ENCODE measurements around the gene NEB. TPM values are rescaled to one million over a fixed set of nuclear protein-coding genes. Genes with fewer than 3 reads are reported as not detected.
A peak's percentile ranks its signal among the peaks of the same experiment; 100 is the strongest.

NEB gene
- polyA plus RNA-seq, 2 of the 4 experiments (the other 2 are of a cell fraction) = 0.67 to 4.4 TPM

GRCh38 chr2:151640087-151640486 is 94.2 kb downstream of the NEB start:
- WGBS (ENCODE audit: missing lambda C conversion rate) = 77% methylated on average over 7 of the region's 9 CpGs
- Histone ChIP-seq H3K4me3 (no peak overlapping the region), H3K4me1 (peaks cover 9% of the 10 kb centered on the region; the same call in 2 of the 3 replicates), H3K4me2 (no peak overlapping the region), H3K9me3 (0 out of 3 replicates have a peak, but pooled peaks cover 2% of the 10 kb centered on the region), H3K27ac (no peak overlapping the region)
- ChIA-PET CTCF (interaction anchor here (0.6 kb wide), 2 partner anchors 23 to 1678 kb away, joined by 3 to 4 read pairs; no protein-coding TSS in a partner anchor), POLR2A (no interaction called here)
- ATAC-seq (no peak; a peak in 1 of 6 replicates), FAIRE-seq (no peak), DNase-seq (ENCODE audit: low read depth in 1 of 2, low spot score in 1 of 2) (no peak)
- no peak for TF ChIP-seq CEBPB (IDR thresholded peaks at IDR 0.05)
- TF ChIP-seq KDM1A (IDR thresholded peaks at IDR 0.05; ENCODE audit: low read depth) = no peak
- no peak for TF ChIP-seq ZSCAN20 (CRISPR knock-in tag; IDR thresholded peaks at IDR 0.05)
- TF ChIP-seq HOXB13 (CRISPR knock-in tag; IDR thresholded peaks at IDR 0.05; ENCODE audit: low read depth) = no peak
- no peak for TF ChIP-seq NFE2L2 (conservative IDR thresholded peaks at IDR 0.05; ENCODE audit: low read length)
- TF ChIP-seq TP53 (CRISPR knock-in tag; IDR thresholded peaks at IDR 0.05) = no peak
- TF ChIP-seq KDM5A (IDR thresholded peaks at IDR 0.05) = no peak
- no peak for TF ChIP-seq EHMT2 (IDR thresholded peaks at IDR 0.05; ENCODE audit: low read depth)
- TF ChIP-seq, protein P1, sequence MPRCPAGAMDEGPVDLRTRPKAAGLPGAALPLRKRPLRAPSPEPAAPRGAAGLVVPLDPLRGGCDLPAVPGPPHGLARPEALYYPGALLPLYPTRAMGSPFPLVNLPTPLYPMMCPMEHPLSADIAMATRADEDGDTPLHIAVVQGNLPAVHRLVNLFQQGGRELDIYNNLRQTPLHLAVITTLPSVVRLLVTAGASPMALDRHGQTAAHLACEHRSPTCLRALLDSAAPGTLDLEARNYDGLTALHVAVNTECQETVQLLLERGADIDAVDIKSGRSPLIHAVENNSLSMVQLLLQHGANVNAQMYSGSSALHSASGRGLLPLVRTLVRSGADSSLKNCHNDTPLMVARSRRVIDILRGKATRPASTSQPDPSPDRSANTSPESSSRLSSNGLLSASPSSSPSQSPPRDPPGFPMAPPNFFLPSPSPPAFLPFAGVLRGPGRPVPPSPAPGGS (IDR thresholded peaks at IDR 0.05) = no peak
- no peak for TF ChIP-seq HOXB5 (CRISPR knock-in tag; IDR thresholded peaks at IDR 0.05)

GRCh38 chr2:151638990-151639389 is 95.3 kb downstream of the NEB start:
- ChIA-PET CTCF (interaction anchor here (2.1 kb wide), 1 partner anchor 387 kb away, joined by 6 read pairs; no protein-coding TSS in a partner anchor), POLR2A (no interaction called here)
- FAIRE-seq (no peak), ATAC-seq (no peak), DNase-seq (ENCODE audit: low read depth in 1 of 2, low spot score in 1 of 2) (no peak)
- Histone ChIP-seq H3K9me3 (0 out of 3 replicates have a peak, but pooled peaks cover 3% of the 10 kb centered on the region), H3K4me3 (no peak overlapping the region), H3K27ac (no peak overlapping the region), H3K4me2 (0 out of 3 replicates have a peak overlapping the region, but pooled peaks have one; percentile 60), H3K4me1 (peaks cover 9% of the 10 kb centered on the region; the same call in 2 of the 3 replicates)
- 83% methylated on average over 1 of the region's 1 CpG for WGBS (ENCODE audit: missing lambda C conversion rate)
- TF ChIP-seq ESRRA (IDR thresholded peaks at IDR 0.05; ENCODE audit: borderline replicate concordance, low read length) (no peak), PBX3 (IDR thresholded peaks at IDR 0.05) (no peak), POLR2A (IDR thresholded peaks at IDR 0.05; ENCODE audit: low read length) (no peak), EP300 (IDR thresholded peaks at IDR 0.05) (no peak), HDAC2 (IDR thresholded peaks at IDR 0.05) (no peak), JUN (IDR thresholded peaks at IDR 0.05) (no peak), JUNB (IDR thresholded peaks at IDR 0.05) (no peak), RFX5 (IDR thresholded peaks at IDR 0.05) (no peak), FOSL2 (IDR thresholded peaks at IDR 0.05) (no peak), FOSL2 (CRISPR knock-in tag; IDR thresholded peaks at IDR 0.05) (no peak)
- TF ChIP-seq, protein P2, sequence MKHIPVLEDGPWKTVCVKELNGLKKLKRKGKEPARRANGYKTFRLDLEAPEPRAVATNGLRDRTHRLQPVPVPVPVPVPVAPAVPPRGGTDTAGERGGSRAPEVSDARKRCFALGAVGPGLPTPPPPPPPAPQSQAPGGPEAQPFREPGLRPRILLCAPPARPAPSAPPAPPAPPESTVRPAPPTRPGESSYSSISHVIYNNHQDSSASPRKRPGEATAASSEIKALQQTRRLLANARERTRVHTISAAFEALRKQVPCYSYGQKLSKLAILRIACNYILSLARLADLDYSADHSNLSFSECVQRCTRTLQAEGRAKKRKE (CRISPR knock-in tag; IDR thresholded peaks at IDR 0.05; ENCODE audit: low read depth) = no peak

DNA sequence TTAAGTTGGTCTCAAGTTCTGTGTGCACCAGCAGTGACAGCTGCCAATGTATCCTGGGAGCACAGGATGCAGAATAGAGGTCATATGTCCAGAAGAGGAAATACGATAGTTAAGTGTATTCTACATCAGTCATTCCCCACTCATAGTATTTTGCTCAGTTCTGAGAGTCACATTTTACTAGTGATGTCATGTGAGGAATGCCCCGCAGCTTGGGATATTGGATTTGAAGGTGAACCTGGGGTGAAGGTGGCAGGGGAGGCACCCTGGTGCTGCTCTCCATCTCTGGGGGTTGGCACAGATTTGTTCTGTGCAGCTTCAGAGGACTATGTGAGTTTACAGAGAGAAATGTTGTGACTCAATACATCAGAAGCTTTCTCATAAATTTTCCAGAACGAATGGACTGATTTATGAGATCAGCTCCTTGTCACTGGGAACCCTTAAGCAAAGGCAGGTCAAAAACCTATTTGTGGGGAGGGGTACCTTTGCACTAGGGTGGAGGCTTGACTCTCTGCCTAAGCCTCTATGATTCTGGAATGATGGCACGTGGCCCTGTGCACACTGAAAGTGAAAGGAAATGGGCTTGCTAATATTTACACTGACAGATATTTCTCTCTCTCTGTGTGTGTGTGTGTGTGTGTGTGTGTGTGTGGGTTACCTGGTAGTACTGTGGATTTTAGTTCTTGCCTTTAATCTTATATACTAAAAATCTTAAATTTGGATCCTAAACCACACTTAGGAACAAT is 95.9 kb downstream of the NEB start:
- WGBS (ENCODE audit: missing lambda C conversion rate) = 16% methylated on average over 4 of the region's 4 CpGs
- no peak overlapping the region for H3K4me3 ChIP-seq
- ChIA-PET POLR2A (no interaction called here), CTCF (interaction anchor here (2.1 kb wide), 1 partner anchor 387 kb away, joined by 6 read pairs; no protein-coding TSS in a partner anchor)
- H3K4me2 ChIP-seq = peak overlapping the region; percentile 60
- ATAC-seq = peak; percentile 66 to 68
- H3K9me3 ChIP-seq = 0 out of 3 replicates have a peak, but pooled peaks cover 3% of the 10 kb centered on the region
- peaks cover 9% of the 10 kb centered on the region; the same call in 2 of the 3 replicates for H3K4me1 ChIP-seq
- no peak overlapping the region for H3K27ac ChIP-seq
- TF ChIP-seq PHF8 (IDR thresholded peaks at IDR 0.05; ENCODE audit: borderline replicate concordance, low read depth) (no peak), FOXS1 (CRISPR knock-in tag; IDR thresholded peaks at IDR 0.05) (no peak)
- TF ChIP-seq, protein P1 (IDR thresholded peaks at IDR 0.05) = no peak
- no peak for FAIRE-seq
- peak in 1 of 2 experiments; percentile 16 for DNase-seq (ENCODE audit: low read depth in 1 of 2, low spot score in 1 of 2)
